Dermis blood vessel endothelial cell (primary cell): Measurements from ENCODE around the gene B3GALT6. TPM values are rescaled to one million over a fixed set of nuclear protein-coding genes. Genes with fewer than 3 reads are reported as not detected.
A peak's percentile ranks its signal among the peaks of the same experiment; 100 is the strongest.

Experiments
- DNase-seq: peaks from one replicate; pipeline ENCODE4 v3.0.0; 2010
- total RNA-seq: library from RNA; depleted of rRNA; stranded (reverse); fragments of >200 nt; gene quantifications from 2 replicates; pipeline ENCODE4 v1.2.3, GENCODE V29; 2014

Gene B3GALT6
- total RNA-seq, 1 donor from 2014 or later = 46.6 TPM

GRCh38 chr1:1264868-1265272 is 32.8 kb downstream of the B3GALT6 start:
- peak; percentile 62 for DNase-seq

- no peak for DNase-seq
These were observed 35.6 kb downstream of the B3GALT6 start for GRCh38 chr1:1267488-1268283.

- DNase-seq = no peak
These were observed 36.2 kb downstream of the B3GALT6 start for GRCh38 chr1:1268284-1268682.

- DNase-seq = no peak
These were observed 38.8 kb downstream of the B3GALT6 start for GRCh38 chr1:1270813-1271212.

GRCh38 chr1:1272341-1273208 is 40.5 kb downstream of the B3GALT6 start:
- DNase-seq = peak; percentile 64

- DNase-seq = peak; percentile 53
These were observed 41.1 kb downstream of the B3GALT6 start for GRCh38 chr1:1273209-1273511.

GRCh38 chr1:1273512-1274298 is 41.7 kb downstream of the B3GALT6 start, which contains the start of gene UBE2J2:
Gene UBE2J2, minus strand, starts transcription at chr1:1273854. Its CDS starts 5,862 bp downstream, at chr1:1267992.
- peak; percentile 96 for DNase-seq

- no peak for DNase-seq
These were observed 42.4 kb downstream of the B3GALT6 start for GRCh38 chr1:1274299-1274930.

GRCh38 chr1:1274931-1275431 is 42.9 kb downstream of the B3GALT6 start:
- DNase-seq = no peak

GRCh38 chr1:1275836-1276235 is 43.8 kb downstream of the B3GALT6 start:
- DNase-seq = no peak

GRCh38 chr1:1278620-1279019 is 46.6 kb downstream of the B3GALT6 start:
- no peak for DNase-seq

GRCh38 chr1:1279028-1279427 is 47.0 kb downstream of the B3GALT6 start:
- DNase-seq = no peak

GRCh38 chr1:1280782-1281481 is 48.9 kb downstream of the B3GALT6 start:
- no peak for DNase-seq

- DNase-seq = peak; percentile 78
These were observed 49.7 kb downstream of the B3GALT6 start for GRCh38 chr1:1281533-1282321.

GRCh38 chr1:1282998-1283397 is 51.0 kb downstream of the B3GALT6 start:
- DNase-seq = peak; percentile 39

- peak; percentile 36 for DNase-seq
These were observed 51.8 kb downstream of the B3GALT6 start for GRCh38 chr1:1283821-1284220.
